HL-60/S4 (cell line): ENCODE results near the gene CCNDBP1.

Experiments
- in situ Hi-C: fragments of 300-500 bp; cut with MboI; formaldehyde crosslinking; loops from 2 replicates; pipeline ENCODE4 v1.14.3; 2022; ENCODE audit warnings: low sequenced_read_pairs

The CCNDBP1 gene

GRCh38 chr15:43189296-43189695 lies 4.1 kb downstream of the CCNDBP1 start:
- in situ Hi-C loops = loop anchor here (25.0 kb wide), 1 partner anchor 477 kb away; no protein-coding TSS in a partner anchor

- in situ Hi-C loops = loop anchor here (25.0 kb wide), 1 partner anchor 478 kb away; no protein-coding TSS in a partner anchor
These were observed 5.0 kb downstream of the CCNDBP1 start for GRCh38 chr15:43190178-43190577.

DNA sequence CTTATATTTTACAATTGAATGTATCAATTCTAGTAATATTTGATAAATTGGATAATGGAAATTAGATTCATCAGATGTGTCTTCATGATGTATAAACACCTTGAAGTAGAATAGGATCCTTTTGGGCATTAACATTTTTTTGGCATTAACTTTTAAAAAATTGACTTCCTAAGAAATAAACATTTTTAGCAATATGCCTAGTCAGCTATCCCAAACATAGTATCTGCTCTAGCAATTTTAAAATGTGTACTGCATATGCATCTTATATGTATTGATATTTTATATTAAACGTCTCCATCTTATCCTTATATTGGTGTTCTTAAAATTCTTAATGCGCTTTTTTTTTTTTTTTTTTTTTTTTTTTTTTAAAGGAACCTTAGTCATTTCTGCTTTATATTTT lies 8.5 kb downstream of the CCNDBP1 start:
- in situ Hi-C loops = loop anchor here (25.0 kb wide), 1 partner anchor 481 kb away; no protein-coding TSS in a partner anchor

- in situ Hi-C loops = loop anchor here (25.0 kb wide), 1 partner anchor 482 kb away; no protein-coding TSS in a partner anchor
These were observed 9.6 kb downstream of the CCNDBP1 start for GRCh38 chr15:43194795-43195194.

GRCh38 chr15:43196760-43197548 lies 11.8 kb downstream of the CCNDBP1 start:
- in situ Hi-C loops = loop anchor here (25.0 kb wide), 1 partner anchor 485 kb away; no protein-coding TSS in a partner anchor

DNA sequence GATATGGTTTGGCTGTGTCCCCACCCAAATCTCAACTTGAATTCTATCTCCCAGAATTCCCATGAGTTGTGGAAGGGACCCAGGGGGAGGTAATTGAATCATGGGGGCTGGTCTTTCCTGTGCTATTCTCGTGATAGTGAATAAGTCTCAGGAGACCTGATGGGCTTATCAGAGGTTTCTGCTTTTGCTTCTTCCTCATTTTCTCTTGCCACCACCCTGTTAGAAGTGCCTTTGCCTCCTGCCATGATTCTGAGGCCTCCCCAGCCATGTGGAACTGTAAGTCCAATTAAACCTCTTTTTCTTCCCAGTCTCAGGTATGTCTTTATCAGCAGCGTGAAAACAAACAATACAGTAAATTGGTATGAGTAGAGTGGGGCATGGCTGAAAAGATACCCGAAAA lies 12.6 kb downstream of the CCNDBP1 start:
- in situ Hi-C loops = loop anchor here (25.0 kb wide), 1 partner anchor 485 kb away; no protein-coding TSS in a partner anchor

GRCh38 chr15:43198556-43198955 lies 13.4 kb downstream of the CCNDBP1 start:
- in situ Hi-C loops = loop anchor here (25.0 kb wide), 1 partner anchor 486 kb away; no protein-coding TSS in a partner anchor

GRCh38 chr15:43198992-43199391 lies 13.8 kb downstream of the CCNDBP1 start:
- in situ Hi-C loops = loop anchor here (25.0 kb wide), 1 partner anchor 487 kb away; no protein-coding TSS in a partner anchor

- in situ Hi-C loops = loop anchor here (25.0 kb wide), 1 partner anchor 488 kb away; no protein-coding TSS in a partner anchor
These were observed 14.8 kb downstream of the CCNDBP1 start for GRCh38 chr15:43199945-43200488.

DNA sequence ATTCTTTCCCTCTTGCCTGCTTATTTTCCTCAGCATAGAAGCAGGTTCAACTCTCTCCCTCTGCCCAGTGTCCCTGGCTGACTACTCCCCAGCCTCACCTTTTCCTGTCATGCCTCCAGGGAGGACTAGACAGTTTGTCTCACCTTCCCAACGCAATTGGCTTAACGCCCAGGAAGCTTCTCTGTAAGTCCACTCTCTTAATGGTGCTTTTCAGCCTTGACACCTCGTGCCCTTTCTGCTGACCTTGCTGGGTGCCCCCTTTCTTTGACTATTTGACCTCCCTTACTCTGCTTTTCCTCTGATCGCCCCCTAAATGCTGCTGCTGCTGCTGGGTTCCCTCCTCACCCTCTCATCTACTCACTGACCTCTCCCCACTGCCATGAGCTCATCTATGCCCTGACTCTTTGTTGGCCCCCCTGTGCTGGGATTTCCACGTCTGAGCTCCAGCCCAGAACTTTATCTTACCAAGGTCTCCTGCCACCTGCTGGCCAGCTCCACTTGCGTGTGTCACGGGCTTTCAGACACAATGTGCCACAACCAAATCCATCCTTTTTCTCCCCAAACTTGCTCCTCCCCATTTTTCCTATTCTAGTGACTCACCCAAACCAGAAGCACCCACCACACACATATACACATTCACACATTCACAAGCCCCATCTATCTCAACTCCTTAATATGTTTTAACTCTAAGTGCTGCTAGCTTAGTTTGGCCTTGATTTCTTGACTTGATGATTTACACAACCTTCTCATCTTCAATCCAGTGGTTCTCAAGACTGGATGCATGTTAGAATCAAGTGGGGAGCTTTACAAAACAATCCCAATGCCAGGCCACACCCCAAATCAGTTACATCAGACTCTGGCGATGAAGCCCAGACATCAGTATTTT lies 19.1 kb downstream of the CCNDBP1 start:
- in situ Hi-C loops = no loop called here

- in situ Hi-C loops = no loop called here
These were observed 20.9 kb downstream of the CCNDBP1 start for GRCh38 chr15:43206054-43206453.

GRCh38 chr15:43207024-43207423 lies 21.8 kb downstream of the CCNDBP1 start:
- in situ Hi-C loops = no loop called here

GRCh38 chr15:43208052-43209002 lies 23.1 kb downstream of the CCNDBP1 start:
- in situ Hi-C loops = no loop called here

DNA sequence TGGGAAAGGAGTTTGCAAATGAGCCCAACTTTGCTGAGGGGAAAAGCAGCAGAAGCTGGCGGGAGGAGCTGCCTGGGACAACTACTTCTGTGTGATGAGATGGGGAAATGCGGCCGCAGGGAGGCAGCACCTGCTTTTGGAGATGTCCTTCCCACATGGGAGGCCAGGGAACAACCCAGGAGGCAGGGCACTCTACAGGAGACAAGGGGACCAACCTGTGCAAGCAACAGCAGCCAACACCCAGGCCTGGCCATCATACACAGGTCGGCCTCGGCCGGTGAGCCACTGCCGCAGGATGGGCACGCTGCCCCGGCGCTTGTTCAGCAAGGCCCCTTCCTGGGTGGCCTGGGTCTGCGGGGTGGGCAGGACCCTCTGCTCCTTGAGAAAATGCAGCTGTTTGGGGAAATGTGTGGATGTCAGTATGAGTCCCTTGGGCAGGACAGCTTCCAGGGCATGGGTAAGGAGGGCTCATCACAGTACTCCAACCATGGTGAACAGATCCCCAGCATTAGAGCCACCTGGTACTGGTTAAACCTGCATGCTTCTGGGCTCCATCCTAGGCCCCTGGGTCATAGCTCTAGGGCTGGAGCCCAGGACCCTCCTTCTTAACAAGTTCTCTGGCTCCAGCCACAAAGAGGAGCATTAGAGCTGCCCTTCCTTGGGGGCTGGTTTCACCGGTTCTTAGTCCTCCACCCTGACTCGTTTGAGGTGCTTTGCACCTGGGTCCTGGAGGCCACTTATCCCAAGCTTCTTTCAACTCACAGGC lies 24.0 kb downstream of the CCNDBP1 start:
- in situ Hi-C loops = no loop called here

- in situ Hi-C loops = no loop called here
These were observed 25.1 kb downstream of the CCNDBP1 start for GRCh38 chr15:43210172-43210745.

- in situ Hi-C loops = no loop called here
These were observed 25.6 kb downstream of the CCNDBP1 start for GRCh38 chr15:43210807-43211206.

- in situ Hi-C loops = no loop called here
These were observed 26.1 kb downstream of the CCNDBP1 start for GRCh38 chr15:43211224-43211735.

DNA sequence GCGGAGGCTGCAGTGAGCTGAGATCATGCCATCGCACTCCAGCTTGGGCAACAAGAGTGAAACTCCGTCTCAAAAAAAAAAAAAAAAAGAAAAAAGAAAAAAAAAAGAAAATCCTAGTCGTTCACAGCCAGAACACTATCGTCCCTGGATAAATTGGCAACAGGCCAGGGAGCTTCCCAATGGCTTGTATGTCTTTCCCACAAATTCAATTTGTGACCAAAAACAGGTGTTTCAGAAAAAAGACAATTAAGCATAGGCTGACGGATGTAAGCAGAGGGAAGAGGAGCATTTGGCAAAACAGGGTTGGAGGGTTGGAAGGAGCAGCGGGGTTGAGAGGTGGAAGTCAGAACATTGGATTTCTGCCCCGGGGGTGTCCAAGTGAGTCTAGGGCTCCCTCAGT lies 27.1 kb downstream of the CCNDBP1 start:
- in situ Hi-C loops = no loop called here
